GM12878 (cell line): ENCODE measurements around the gene IRX6. TPM values are rescaled to one million over a fixed set of nuclear protein-coding genes. Genes with fewer than 3 reads are reported as not detected.

Experiments
- ATAC-seq: fragments of 200-7000 bp; cut with Tn5 transposase; 3 replicates; pipeline ENCODE4 v1.9.1; 2020; ENCODE audit warnings: mild to moderate bottlenecking, moderate library complexity
- BruUV-seq: library from RNA; stranded (reverse); fragments of 400-500 nt; replicated peaks from 2 replicates; lab custom pipeline; 2021; lab: Mats Ljungman, UMichigan
- CTCF ChIA-PET: fragments of 300-600 bp; sonication (Branson Sonifier 250); formaldehyde crosslinking; extraction: SDS; loops from one replicate; lab custom pipeline; 2021; ENCODE audit warnings: inconsistent platforms; lab: Yijun Ruan, JAX
- POLR2A ChIA-PET: fragments of 350-600 bp; formaldehyde crosslinking; extraction: SDS; loops from one replicate; lab custom pipeline; 2021; ENCODE audit warnings: inconsistent platforms; lab: Charles Lee
- RAD21 ChIA-PET: fragments of 300-600 bp; sonication (Branson Sonifier 250); formaldehyde crosslinking; loops from one replicate; lab custom pipeline; 2023; ENCODE audit warnings: antibody characterized with exemption; ENCODE audit not compliant: unreplicated experiment; lab: Charles Lee
- SMC1A ChIA-PET: fragments of 300-600 bp; sonication (Branson Sonifier 250); formaldehyde crosslinking; loops from one replicate; lab custom pipeline; 2023; ENCODE audit not compliant: unreplicated experiment, uncharacterized antibody; lab: Charles Lee
- DNase-seq: peaks from one replicate; pipeline ENCODE4 v3.0.0-alpha.2; 2011; ENCODE audit warnings: low read depth, low spot score
- FAIRE-seq: peaks from 3 replicates; lab custom pipeline; 2011; peaks lifted over from hg19 to GRCh38; lab: Jason Lieb, UNC
- H2AFZ ChIP-seq: 2 replicates; pipeline ENCODE4 v1.6.0; 2011; ENCODE audit warnings: low read depth, low read length, control low read depth; ENCODE audit not compliant: control insufficient read depth
- H3K27ac ChIP-seq: 2 replicates; pipeline ENCODE4 v1.5.1; 2011; ENCODE audit warnings: control low read depth; ENCODE audit not compliant: control insufficient read depth, insufficient read depth
- H3K27me3 ChIP-seq, 2 experiments: replicated peaks in 1 of 2; 2 replicates each; pipeline versions ENCODE4 v1.6.0 to v1.6.1; 2011; ENCODE audit warnings: low read length in 1 of 2; ENCODE audit not compliant: control insufficient read depth in 2 of 2, insufficient read depth in 2 of 2
- H3K36me3 ChIP-seq, 2 experiments: 2 replicates each; pipeline ENCODE4 v1.5.1; 2011; ENCODE audit warnings: low read length in 1 of 2; ENCODE audit not compliant: control insufficient read depth in 2 of 2, insufficient read depth in 2 of 2
- H3K4me1 ChIP-seq: 2 replicates; pipeline ENCODE4 v1.6.1; 2011; ENCODE audit warnings: mild to moderate bottlenecking, low read length, moderate library complexity, mixed read lengths; ENCODE audit not compliant: control insufficient read depth, insufficient read depth
- H3K4me2 ChIP-seq: 2 replicates; pipeline ENCODE4 v1.6.0; 2011; ENCODE audit warnings: control low read depth; ENCODE audit not compliant: control insufficient read depth, insufficient read depth
- H3K4me3 ChIP-seq: fragments of 200-600 bp; sonication (generic); 2 replicates; pipeline ENCODE4 v1.5.1; 2016
- H3K79me2 ChIP-seq: 2 replicates; pipeline ENCODE4 v1.6.0; 2011; ENCODE audit warnings: low read length; ENCODE audit not compliant: control insufficient read depth, insufficient read depth
- H3K9ac ChIP-seq: 2 replicates; pipeline ENCODE4 v1.8.0; 2011; ENCODE audit warnings: low read length, control low read depth, mixed read lengths; ENCODE audit not compliant: control insufficient read depth, insufficient read depth
- H3K9me3 ChIP-seq: replicated peaks from 3 replicates; pipeline ENCODE4 v1.5.1; 2011; ENCODE audit warnings: mild to moderate bottlenecking, low read length; ENCODE audit not compliant: control insufficient read depth, insufficient read depth
- H4K20me1 ChIP-seq: 2 replicates; pipeline ENCODE4 v1.6.0; 2011; ENCODE audit not compliant: control insufficient read depth, insufficient read depth
- CBFB ChIP-seq: IDR thresholded peaks from 2 replicates; pipeline ENCODE4 v1.6.1; 2016; ENCODE audit warnings: antibody characterized with exemption, low read depth
- LARP7 ChIP-seq: fragments of 450-650 bp; IDR thresholded peaks from 2 replicates; pipeline ENCODE4 v1.6.1; 2017; ENCODE audit warnings: mild to moderate bottlenecking
- MEF2B ChIP-seq: fragments of 450-650 bp; IDR thresholded peaks from 2 replicates; pipeline ENCODE4 v1.6.1; 2018; ENCODE audit warnings: mild to moderate bottlenecking, moderate library complexity; ENCODE audit not compliant: partially characterized antibody, poor library complexity, severe bottlenecking
- MYC ChIP-seq: IDR thresholded peaks from 2 replicates; pipeline ENCODE4 v1.6.1; 2011; ENCODE audit warnings: mild to moderate bottlenecking, low read length, moderate library complexity, inconsistent platforms; ENCODE audit not compliant: insufficient read depth, insufficient replicate concordance, insufficient read length, severe bottlenecking
- PAX8 ChIP-seq: fragments of 450-650 bp; IDR thresholded peaks from 2 replicates; pipeline ENCODE4 v1.6.1; 2017; ENCODE audit warnings: mild to moderate bottlenecking, moderate library complexity
- PBX3 ChIP-seq: IDR thresholded peaks from 2 replicates; pipeline ENCODE4 v1.6.1; 2011; ENCODE audit warnings: mild to moderate bottlenecking, low read depth, low read length, moderate library complexity; ENCODE audit not compliant: insufficient replicate concordance
- POLR2AphosphoS2 ChIP-seq: IDR thresholded peaks from 2 replicates; pipeline ENCODE4 v1.6.1; 2011; ENCODE audit warnings: low read depth, mild to moderate bottlenecking, low read length, improper control_type of control experiment, moderate library complexity
- POU2F2 ChIP-seq: IDR thresholded peaks from 3 replicates; pipeline ENCODE4 v1.6.1; 2011; ENCODE audit warnings: low read depth, mild to moderate bottlenecking, low read length, borderline replicate concordance
- SIX5 ChIP-seq: IDR thresholded peaks from 2 replicates; pipeline ENCODE4 v1.6.1; 2011; ENCODE audit warnings: mild to moderate bottlenecking, low read depth, low read length, moderate library complexity; ENCODE audit not compliant: severe bottlenecking
- ZBTB11 ChIP-seq: fragments of 450-650 bp; formaldehyde crosslinking; IDR thresholded peaks from 2 replicates; pipeline ENCODE4 v1.5.0; 2022; ENCODE audit warnings: mild to moderate bottlenecking, missing genetic modification characterization
- ZNF207 ChIP-seq: fragments of 450-650 bp; IDR thresholded peaks from 2 replicates; pipeline ENCODE4 v1.6.1; 2014; ENCODE audit warnings: antibody characterized with exemption, mild to moderate bottlenecking, borderline replicate concordance
- WGBS: methylation state at CpG from one replicate; pipeline ENCODE4 v1.1.6; 2016; ENCODE audit warnings: low lambda C conversion rate; ENCODE audit not compliant: insufficient replicate concordance, insufficient coverage; ENCODE audit errors: missing lambda C conversion rate; 5-methylcytosine and 5-hydroxymethylcytosine counted together
- in situ Hi-C: fragments of 300-500 bp; cut with MboI; formaldehyde crosslinking; loops from 9 replicates; pipeline ENCODE4 v1.14.3; 2018; ENCODE audit warnings: mixed read lengths
- intact Hi-C: fragments of 100-400 bp; cut with micrococcal nuclease; formaldehyde crosslinking; loops from one replicate; pipeline ENCODE4 v1.14.2; 2022; ENCODE audit not compliant: unreplicated experiment
- polyA plus RNA-seq, 11 experiments: library from polyadenylated mRNA; depleted of rRNA in 4 of 11; unstranded in 6 of 11; stranded (reverse) in 5 of 11; fragments of >200 nt; fragmentation: Nextera tagmentation in 4 of 11; fragmentation: Illumina TruSeq in 1 of 11; extraction: Ambion mirVana in 4 of 11; extraction: Trizol in 1 of 11; gene quantifications; 1 replicate in 1 of 11; 2 replicates in 10 of 11; pipeline versions ENCODE4 v1.2.1 to v1.2.3, GENCODE V29; 2011 to 2016; ENCODE audit warnings: inconsistent platforms in 2 of 11, missing spikeins in 2 of 11, low read depth in 1 of 11
- total RNA-seq, 4 experiments: library from RNA; depleted of rRNA in 3 of 4; stranded (reverse); fragments of >200 nt in 3 of 4; fragmentation: Illumina TruSeq in 1 of 4; extraction: Trizol in 1 of 4; gene quantifications; 2 replicates each; pipeline versions ENCODE4 v1.2.1 to v1.2.3, GENCODE V29; 2013 to 2021

IRX6 gene
- total and polyA plus RNA-seq, 10 of the 15 experiments (the other 5 are each of a cell fraction or from before 2014, with no cell fraction given) = not detected

- ChIA-PET CTCF (no interaction called here), SMC1A (no interaction called here), RAD21 (no interaction called here), POLR2A (no interaction called here)
- DNase-seq = no peak
- Histone ChIP-seq H3K4me2 (no peak overlapping the region), H3K4me3 (no peak overlapping the region), H3K9me3 (no peaks in the 10 kb centered on the region), H4K20me1 (no peaks in the 10 kb centered on the region), H3K27me3 (peaks cover 0 to 2% of the 10 kb centered on the region in 2 experiments; a peak in 1 of 4 replicates), H3K36me3 (no peaks in the 10 kb centered on the region), H2AFZ (no peak overlapping the region), H3K4me1 (no peaks in the 10 kb centered on the region), H3K79me2 (no peaks in the 10 kb centered on the region), H3K27ac (no peak overlapping the region), H3K9ac (no peak overlapping the region)
- TF ChIP-seq CBFB = no peak
- in situ Hi-C loops (no loop called here), intact Hi-C loops (no loop called here)
- no peak for ATAC-seq
- no peak for FAIRE-seq
- BruUV-seq = no TSS peak
- WGBS = 31% methylated on average over 67 of the region's 70 CpGs
Observed at GRCh38 chr16:55324285-55325079, 479 bp downstream of the IRX6 start.

- BruUV-seq = no TSS peak
- no peak for TF ChIP-seq PAX8
- TF ChIP-seq POU2F2 = no peak
- no peak for TF ChIP-seq ZBTB11 (CRISPR knock-in tag)
- no peak for TF ChIP-seq POLR2AphosphoS2
- no peak for TF ChIP-seq PBX3
- no peak for TF ChIP-seq LARP7
- TF ChIP-seq MYC = no peak
- no peak for TF ChIP-seq SIX5
- no peak for TF ChIP-seq ZNF207
- no peak for TF ChIP-seq MEF2B
Observed at GRCh38 chr16:55325080-55325447, 1.1 kb downstream of the IRX6 start.

More at GRCh38 chr16:55325080-55325447, 1.1 kb downstream of the IRX6 start:
- H3K79me2 ChIP-seq = no peaks in the 10 kb centered on the region
- H3K4me3 ChIP-seq = no peak overlapping the region
- H3K36me3 ChIP-seq = no peaks in the 10 kb centered on the region
- 19% methylated on average over 13 of the region's 13 CpGs for WGBS
- intact Hi-C loops = no loop called here
- SMC1A ChIA-PET = no interaction called here
- RAD21 ChIA-PET = no interaction called here
- no peaks in the 10 kb centered on the region for H3K9me3 ChIP-seq
- no peaks in the 10 kb centered on the region for H3K4me1 ChIP-seq
- ATAC-seq (no peak), FAIRE-seq (no peak), DNase-seq (no peak)
- H4K20me1 ChIP-seq = no peaks in the 10 kb centered on the region
- no peak overlapping the region for H3K27ac ChIP-seq
- CTCF ChIA-PET = no interaction called here
- POLR2A ChIA-PET = no interaction called here
- no peak overlapping the region for H3K9ac ChIP-seq
- in situ Hi-C loops = no loop called here
- peaks cover 0 to 2% of the 10 kb centered on the region in 2 experiments; a peak in 1 of 4 replicates for H3K27me3 ChIP-seq
- H3K4me2 ChIP-seq = no peak overlapping the region
- H2AFZ ChIP-seq = no peak overlapping the region
